GM21526 (cell line): ENCODE measurements around the gene SUGCT.
"Not testable (repeated sequence)": the region's sequence is repeated elsewhere in the genome, so short reads cannot be mapped to it uniquely, and the experiment has no call there.

Source experiments
- ATAC-seq: cut with Tn5 transposase; IDR thresholded peaks from one replicate; pipeline ENCODE4 v1.9.1; 2021; ENCODE audit warnings: moderate library complexity; ENCODE audit not compliant: unreplicated experiment, low FRiP score

The SUGCT gene

GRCh38 chr7:40644454-40645188 lies 509.8 kb downstream of the SUGCT start:
- ATAC-seq: no peak

DNA sequence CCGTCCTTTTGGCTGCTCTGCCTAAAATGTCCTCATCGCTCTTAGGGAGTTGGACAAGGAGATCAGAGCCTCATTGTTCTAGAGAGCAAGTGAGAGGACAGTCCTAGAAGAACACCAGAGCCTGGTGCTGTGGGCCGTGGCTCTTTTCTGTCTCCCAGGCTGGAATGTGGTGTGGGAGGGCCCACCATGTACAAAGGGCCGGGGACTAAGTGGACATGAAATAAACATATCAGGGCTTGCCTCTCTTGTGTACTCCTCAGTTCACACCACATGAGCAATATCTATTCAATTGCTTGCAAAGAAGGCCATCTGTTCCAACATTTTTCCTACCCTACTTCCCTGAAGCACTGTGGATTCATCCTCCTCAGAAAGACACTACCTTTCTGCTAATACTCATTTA lies 510.4 kb downstream of the SUGCT start:
- no peak for ATAC-seq

GRCh38 chr7:40646717-40647116 lies 511.9 kb downstream of the SUGCT start:
- no peak for ATAC-seq

- no peak for ATAC-seq
These were observed 512.9 kb downstream of the SUGCT start for GRCh38 chr7:40647719-40648118.

GRCh38 chr7:40649247-40649646 lies 514.4 kb downstream of the SUGCT start:
- ATAC-seq: no peak

DNA sequence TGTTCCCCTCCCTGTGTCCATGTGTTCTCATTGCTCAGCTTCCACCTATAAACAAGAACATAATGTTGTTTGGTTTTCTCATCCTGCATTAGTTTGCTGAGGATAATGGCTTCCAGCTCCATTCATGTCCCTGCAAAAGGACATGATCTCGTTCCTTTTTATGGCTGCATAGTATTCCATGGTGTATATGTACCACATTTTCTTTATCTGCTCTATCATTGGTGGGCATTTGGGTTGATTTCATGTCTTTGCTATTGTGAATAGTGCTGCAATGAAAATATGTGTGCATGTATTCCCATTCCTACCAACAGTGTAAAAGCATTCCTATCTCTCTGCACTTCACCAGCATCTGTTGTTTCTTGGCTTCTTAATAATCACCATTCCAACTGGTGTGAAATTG lies 516.1 kb downstream of the SUGCT start:
- not testable (repeated sequence) for ATAC-seq

DNA sequence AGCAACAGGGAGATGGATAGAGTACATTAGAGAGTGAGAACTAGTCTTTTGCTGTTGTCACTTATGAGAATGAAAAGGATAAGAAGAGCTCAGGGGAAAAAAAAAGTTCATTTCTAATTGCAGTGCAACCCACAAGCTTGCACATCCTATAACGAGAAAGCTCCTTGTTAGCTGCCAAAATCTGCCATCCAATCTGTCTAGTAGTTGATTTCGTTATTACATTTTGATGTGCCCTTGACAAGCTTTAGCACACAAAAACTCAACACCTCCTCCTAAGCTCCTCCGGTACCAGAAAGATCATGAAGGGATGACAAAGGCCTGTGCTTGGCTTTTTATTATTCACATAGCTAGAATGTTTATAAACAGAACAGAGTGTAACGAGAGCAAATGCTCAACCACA lies 519.4 kb downstream of the SUGCT start:
- ATAC-seq: no peak

DNA sequence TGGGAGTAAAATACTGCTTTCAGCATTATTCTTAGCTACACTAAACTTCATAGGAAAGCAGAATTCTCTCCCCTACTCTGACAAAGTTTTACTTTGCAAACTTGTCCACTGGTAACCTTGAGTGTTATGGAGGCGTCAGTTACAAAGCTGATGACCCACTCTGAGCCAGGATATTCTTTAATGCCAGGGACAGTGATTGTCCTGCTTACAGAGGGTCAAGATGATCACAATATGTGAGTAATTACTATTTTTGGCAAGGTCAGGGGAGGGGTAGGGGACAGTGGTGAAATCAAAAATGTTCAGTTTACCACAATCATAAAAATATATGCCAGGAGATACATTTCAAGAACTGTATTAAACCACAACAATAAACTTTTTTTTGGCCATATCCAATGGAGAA lies 520.6 kb downstream of the SUGCT start:
- no peak for ATAC-seq

DNA sequence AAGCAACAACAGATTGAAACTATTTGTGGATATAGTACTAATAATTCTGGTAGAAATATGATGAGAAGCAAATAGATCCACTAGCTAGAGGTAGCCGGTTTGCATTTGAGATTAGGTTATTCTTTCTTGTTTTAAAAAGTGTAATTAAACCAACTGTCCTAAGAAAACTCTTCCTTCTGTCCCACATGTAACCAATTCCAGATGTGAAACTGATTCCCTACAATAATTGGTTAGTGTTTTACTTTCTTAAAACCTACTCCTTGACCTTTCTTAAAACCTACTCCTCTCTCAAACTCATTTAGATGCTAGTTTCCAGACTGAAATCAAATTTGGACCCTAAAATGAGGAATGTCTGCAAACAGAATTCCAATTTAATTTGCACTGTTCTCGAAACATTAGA lies 521.5 kb downstream of the SUGCT start:
- ATAC-seq: no peak

DNA sequence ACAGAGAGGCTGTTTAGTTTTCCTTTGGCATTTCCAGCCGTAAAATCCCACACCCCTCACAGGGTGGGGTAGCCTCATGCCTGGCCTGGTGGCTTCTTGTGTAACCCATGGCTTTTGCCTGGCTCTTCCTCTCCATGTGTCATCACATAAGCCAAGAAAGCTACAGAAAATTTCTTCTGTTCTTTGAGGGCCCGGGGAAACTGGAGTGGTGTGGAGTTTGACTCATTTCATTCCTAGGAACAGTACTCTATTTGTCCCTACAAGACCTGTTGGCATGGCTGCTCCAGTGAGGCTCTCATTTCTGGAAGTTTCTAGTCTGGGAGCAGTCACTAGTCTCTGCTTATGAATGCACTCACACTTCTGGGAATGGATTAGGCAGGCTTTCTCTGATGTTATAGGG lies 523.9 kb downstream of the SUGCT start:
- ATAC-seq: no peak

GRCh38 chr7:40659231-40659630 lies 524.4 kb downstream of the SUGCT start:
- ATAC-seq: no peak

- ATAC-seq: no peak
These were observed 538.5 kb downstream of the SUGCT start for GRCh38 chr7:40673285-40673684.

DNA sequence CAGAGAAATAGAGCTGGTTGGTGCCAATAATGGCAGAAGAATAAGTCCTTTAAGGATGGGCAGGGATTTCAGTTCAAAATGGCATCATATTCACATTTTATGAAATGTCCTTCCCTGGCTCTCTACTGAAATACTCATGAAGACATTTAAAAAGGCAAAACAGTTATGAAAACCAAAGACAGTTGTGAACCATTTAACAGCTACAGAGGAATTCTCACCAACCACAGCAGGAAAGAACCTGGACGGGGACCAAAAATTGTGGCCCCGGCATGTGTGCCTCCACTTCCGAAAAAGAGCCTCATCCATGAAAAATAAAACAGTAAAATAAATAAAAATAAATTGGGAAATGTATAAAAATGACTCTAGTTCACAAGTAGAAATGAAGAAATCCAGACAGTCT lies 539.5 kb downstream of the SUGCT start:
- ATAC-seq: no peak

- no peak for ATAC-seq
These were observed 540.9 kb downstream of the SUGCT start for GRCh38 chr7:40675741-40676140.

DNA sequence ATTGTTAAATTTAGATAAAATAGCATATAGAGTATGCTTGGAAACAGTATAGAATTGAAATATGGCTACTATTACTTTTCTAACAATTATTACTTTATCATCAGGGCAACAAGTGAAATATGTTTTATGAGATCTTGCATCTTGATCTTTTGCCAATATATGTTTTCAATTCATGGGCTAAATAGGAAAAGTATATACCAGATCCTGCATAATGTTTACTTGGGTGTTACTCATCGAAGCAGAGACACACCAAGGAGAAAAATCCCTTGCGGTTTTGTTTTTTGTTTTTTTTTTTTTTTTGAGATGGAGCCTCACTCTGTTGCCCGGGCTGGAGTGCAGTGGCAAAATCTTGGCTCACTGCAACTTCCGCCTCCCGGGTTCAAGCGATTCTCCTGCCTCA lies 541.4 kb downstream of the SUGCT start:
- no peak for ATAC-seq

DNA sequence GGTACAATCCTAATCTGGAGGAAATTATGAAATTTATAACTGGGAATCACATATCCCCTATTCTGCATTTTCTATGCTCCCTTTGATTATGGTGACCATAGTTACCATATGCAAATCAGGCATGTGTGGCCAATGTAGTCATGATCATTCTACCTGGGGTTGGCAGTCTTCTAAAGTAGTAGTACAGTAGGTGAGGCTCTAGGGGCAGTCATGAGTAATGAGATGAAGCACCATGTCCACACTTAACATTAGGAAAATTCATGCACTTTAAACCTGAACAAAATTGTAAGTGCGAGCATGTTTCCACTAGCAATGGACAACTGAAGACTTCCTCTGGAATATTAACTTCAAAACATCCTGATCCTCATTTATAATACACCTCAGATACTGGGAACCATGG lies 545.9 kb downstream of the SUGCT start:
- ATAC-seq: peak; percentile 98

DNA sequence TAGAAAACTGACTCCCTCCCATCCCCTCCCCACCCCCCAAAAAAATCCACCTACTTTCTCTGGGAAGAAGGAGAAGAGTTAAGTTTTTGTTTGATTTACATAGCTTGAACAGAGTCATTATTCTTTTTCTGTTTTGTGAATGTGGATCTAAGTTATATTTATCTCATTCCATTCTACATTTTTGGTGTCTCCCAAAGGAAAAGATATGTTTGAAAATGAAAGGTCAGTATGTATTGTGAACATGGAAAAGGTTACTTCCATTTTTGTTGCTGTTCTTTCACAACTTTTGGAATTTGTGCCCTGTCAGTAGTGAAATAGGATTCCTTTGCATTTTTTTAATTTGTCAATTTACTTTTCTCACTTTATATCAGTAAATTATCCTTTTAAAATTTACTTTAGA lies 547.9 kb downstream of the SUGCT start:
- ATAC-seq: no peak

GRCh38 chr7:40694026-40694809 lies 559.4 kb downstream of the SUGCT start:
- ATAC-seq: no peak

GRCh38 chr7:40694991-40695390 lies 560.2 kb downstream of the SUGCT start:
- no peak for ATAC-seq

DNA sequence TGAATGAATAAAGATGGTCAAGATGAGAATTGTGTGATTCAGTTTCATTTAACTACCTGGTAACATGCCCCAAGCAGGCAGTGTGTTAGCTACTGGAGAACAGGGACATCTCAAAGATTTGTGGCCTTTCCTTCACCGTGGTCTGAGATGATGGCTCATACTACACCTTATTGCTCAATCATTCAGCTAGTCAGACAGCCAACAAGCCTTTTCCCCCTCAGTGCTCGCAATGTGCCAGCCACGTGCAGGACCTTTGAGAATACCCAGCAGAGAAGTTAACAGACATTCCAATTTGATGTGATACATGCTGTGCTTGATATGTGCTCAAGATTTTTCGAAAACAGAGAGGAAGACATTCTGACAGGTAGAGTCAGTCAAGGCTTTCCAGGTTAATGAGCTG lies 562.8 kb downstream of the SUGCT start:
- ATAC-seq: no peak

GRCh38 chr7:40698214-40698920 lies 563.6 kb downstream of the SUGCT start:
- no peak for ATAC-seq

GRCh38 chr7:40698921-40699260 lies 564.1 kb downstream of the SUGCT start:
- ATAC-seq: no peak
